PFSK-1 (cell line): Measurements from ENCODE around the gene CCNYL1.

Experiments used
- FOXP2 ChIP-seq: optimal IDR thresholded peaks from 2 replicates; pipeline ENCODE3; 2011; ENCODE audit warnings: borderline replicate concordance, control low read depth, inconsistent platforms; ENCODE audit not compliant: insufficient read depth; ENCODE audit errors: extremely low read length, extremely low read depth
- POLR2AphosphoS5 ChIP-seq: IDR thresholded peaks from 2 replicates; pipeline ENCODE4 v1.6.1; 2012; ENCODE audit warnings: low read depth, mild to moderate bottlenecking, control low read depth, low read length, moderate library complexity
- SIN3A ChIP-seq: IDR thresholded peaks from 2 replicates; pipeline ENCODE4 v1.6.1; 2012; ENCODE audit warnings: mild to moderate bottlenecking, low read length, moderate library complexity, borderline replicate concordance; ENCODE audit not compliant: insufficient read depth
- TAF1 ChIP-seq: IDR thresholded peaks from 2 replicates; pipeline ENCODE4 v1.6.1; 2012; ENCODE audit warnings: low read length, control low read depth, borderline replicate concordance; ENCODE audit not compliant: insufficient read depth
- TF ChIP-seq, protein P1 (sequence below), 2 experiments: IDR thresholded peaks; 2 replicates each; pipeline versions ENCODE4 v1.6.1 to v1.8.0; 2011 to 2012; ENCODE audit warnings: low read depth in 2 of 2, low read length in 2 of 2, control low read depth in 1 of 2, inconsistent platforms in 1 of 2, mild to moderate bottlenecking in 1 of 2, moderate library complexity in 1 of 2; ENCODE audit not compliant: insufficient read depth in 1 of 2

DNA sequence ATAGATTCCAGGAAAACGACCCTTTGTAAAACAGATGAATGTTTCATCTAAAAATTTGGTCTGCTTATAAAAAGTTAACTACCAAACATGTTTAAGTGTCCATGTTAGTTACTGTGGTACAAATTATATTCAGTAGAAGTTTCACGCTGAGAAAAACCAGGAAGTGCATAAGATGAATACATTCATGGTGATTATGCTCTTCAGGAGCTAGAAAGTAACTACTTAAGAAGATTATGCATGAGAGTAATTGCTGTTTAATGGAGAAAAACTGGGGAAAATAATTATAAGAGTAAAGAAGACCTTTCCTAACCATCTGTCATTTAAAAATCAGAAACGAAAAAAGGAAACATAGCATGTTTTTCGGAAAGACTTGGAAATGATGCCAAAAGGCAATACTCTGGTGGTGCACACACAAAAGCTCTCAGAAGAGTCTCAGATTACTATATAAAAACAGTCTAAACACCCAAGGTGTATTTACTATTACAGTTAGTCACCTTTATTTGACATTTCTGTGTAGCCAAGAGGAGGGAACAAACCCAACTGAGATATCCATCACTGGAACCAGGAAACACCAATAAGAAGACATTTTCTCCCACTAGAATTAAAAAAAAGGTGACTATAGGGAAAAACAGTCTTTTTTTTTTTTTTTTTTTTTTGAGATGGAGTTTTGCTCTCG, 47.4 kb upstream of the CCNYL1 start:
- TF ChIP-seq, protein P1, sequence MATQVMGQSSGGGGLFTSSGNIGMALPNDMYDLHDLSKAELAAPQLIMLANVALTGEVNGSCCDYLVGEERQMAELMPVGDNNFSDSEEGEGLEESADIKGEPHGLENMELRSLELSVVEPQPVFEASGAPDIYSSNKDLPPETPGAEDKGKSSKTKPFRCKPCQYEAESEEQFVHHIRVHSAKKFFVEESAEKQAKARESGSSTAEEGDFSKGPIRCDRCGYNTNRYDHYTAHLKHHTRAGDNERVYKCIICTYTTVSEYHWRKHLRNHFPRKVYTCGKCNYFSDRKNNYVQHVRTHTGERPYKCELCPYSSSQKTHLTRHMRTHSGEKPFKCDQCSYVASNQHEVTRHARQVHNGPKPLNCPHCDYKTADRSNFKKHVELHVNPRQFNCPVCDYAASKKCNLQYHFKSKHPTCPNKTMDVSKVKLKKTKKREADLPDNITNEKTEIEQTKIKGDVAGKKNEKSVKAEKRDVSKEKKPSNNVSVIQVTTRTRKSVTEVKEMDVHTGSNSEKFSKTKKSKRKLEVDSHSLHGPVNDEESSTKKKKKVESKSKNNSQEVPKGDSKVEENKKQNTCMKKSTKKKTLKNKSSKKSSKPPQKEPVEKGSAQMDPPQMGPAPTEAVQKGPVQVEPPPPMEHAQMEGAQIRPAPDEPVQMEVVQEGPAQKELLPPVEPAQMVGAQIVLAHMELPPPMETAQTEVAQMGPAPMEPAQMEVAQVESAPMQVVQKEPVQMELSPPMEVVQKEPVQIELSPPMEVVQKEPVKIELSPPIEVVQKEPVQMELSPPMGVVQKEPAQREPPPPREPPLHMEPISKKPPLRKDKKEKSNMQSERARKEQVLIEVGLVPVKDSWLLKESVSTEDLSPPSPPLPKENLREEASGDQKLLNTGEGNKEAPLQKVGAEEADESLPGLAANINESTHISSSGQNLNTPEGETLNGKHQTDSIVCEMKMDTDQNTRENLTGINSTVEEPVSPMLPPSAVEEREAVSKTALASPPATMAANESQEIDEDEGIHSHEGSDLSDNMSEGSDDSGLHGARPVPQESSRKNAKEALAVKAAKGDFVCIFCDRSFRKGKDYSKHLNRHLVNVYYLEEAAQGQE (IDR thresholded peaks at IDR 0.05; ENCODE audit: insufficient read depth in 1 of 2, low read depth in 2 of 2, low read length in 2 of 2), result no peak
- TF ChIP-seq POLR2AphosphoS5, result no peak
- TF ChIP-seq SIN3A, result no peak
- no peak for TF ChIP-seq TAF1
- no peak for TF ChIP-seq FOXP2
